Neuronal stem cell (in vitro differentiated cells): ENCODE results near the gene PPM1E. TPM values are rescaled to one million over a fixed set of nuclear protein-coding genes. Genes with fewer than 3 reads are reported as not detected.

Experiments used
- DNase-seq: peaks from one replicate; pipeline ENCODE4 v3.0.0-alpha.2; 2013; ENCODE audit warnings: low spot score
- H2AFZ ChIP-seq: one replicate; pipeline ENCODE4 v1.6.1; 2013; ENCODE audit warnings: mild to moderate bottlenecking, low read length, inconsistent platforms
- H2AK5ac ChIP-seq: 2 replicates; pipeline ENCODE4 v1.6.1; 2013; ENCODE audit warnings: low read depth, mild to moderate bottlenecking, inconsistent platforms, low read length, moderate library complexity, mixed read lengths
- H2BK120ac ChIP-seq: 2 replicates; pipeline ENCODE4 v1.6.1; 2013; ENCODE audit warnings: low read depth, mild to moderate bottlenecking, inconsistent platforms, low read length, moderate library complexity, mixed read lengths
- H2BK12ac ChIP-seq: one replicate; pipeline ENCODE4 v1.6.1; 2013; ENCODE audit warnings: low read length, inconsistent platforms
- H2BK15ac ChIP-seq: 2 replicates; pipeline ENCODE4 v1.6.1; 2013; ENCODE audit warnings: mild to moderate bottlenecking, low read length, inconsistent platforms, mixed read lengths
- H2BK5ac ChIP-seq: one replicate; pipeline ENCODE4 v1.6.1; 2013; ENCODE audit warnings: inconsistent platforms, mild to moderate bottlenecking, low read length, moderate library complexity
- H3K14ac ChIP-seq: one replicate; pipeline ENCODE4 v1.6.1; 2013; ENCODE audit warnings: low read length, inconsistent platforms
- H3K18ac ChIP-seq: 2 replicates; pipeline ENCODE4 v1.6.1; 2013; ENCODE audit warnings: low read length, inconsistent platforms
- H3K23ac ChIP-seq: 2 replicates; pipeline ENCODE4 v1.6.1; 2013; ENCODE audit warnings: low read depth, mild to moderate bottlenecking, mixed read lengths, low read length, inconsistent platforms; ENCODE audit not compliant: poor library complexity
- H3K27ac ChIP-seq: replicated peaks from 3 replicates; pipeline ENCODE4 v1.5.1; 2013; ENCODE audit warnings: low read length, inconsistent platforms
- H3K27me3 ChIP-seq, 3 experiments: 2 replicates each; pipeline ENCODE4 v1.6.1; 2013; ENCODE audit warnings: low read length in 3 of 3, mild to moderate bottlenecking in 2 of 3, inconsistent platforms in 1 of 3, low read depth in 1 of 3, mixed read lengths in 1 of 3, moderate library complexity in 1 of 3; ENCODE audit not compliant: control insufficient read depth in 3 of 3, insufficient read depth in 3 of 3
- H3K36me3 ChIP-seq, 2 donors: replicated peaks in 1 of 2; 2 replicates each; pipeline ENCODE4 v1.6.1; 2013; ENCODE audit warnings: low read length in 2 of 2; ENCODE audit not compliant: control insufficient read depth in 2 of 2, insufficient read depth in 2 of 2
- H3K4ac ChIP-seq: 2 replicates; pipeline ENCODE4 v1.6.1; 2013; ENCODE audit warnings: inconsistent platforms, mild to moderate bottlenecking, low read length, moderate library complexity
- H3K4me1 ChIP-seq, 2 donors: 1 replicate in 1 of 2; 2 replicates in 1 of 2; pipeline ENCODE4 v1.6.1; 2013; ENCODE audit warnings: low read length in 2 of 2, low read depth in 1 of 2; ENCODE audit not compliant: control insufficient read depth in 2 of 2, insufficient read depth in 1 of 2
- H3K4me2 ChIP-seq: one replicate; pipeline ENCODE4 v1.6.1; 2013; ENCODE audit warnings: mild to moderate bottlenecking, low read length, inconsistent platforms; ENCODE audit not compliant: insufficient read depth, poor library complexity, severe bottlenecking
- H3K4me3 ChIP-seq, 2 donors: 2 replicates each; pipeline ENCODE4 v1.5.1; 2013; ENCODE audit warnings: low read length in 2 of 2, mild to moderate bottlenecking in 2 of 2, inconsistent platforms in 1 of 2, moderate library complexity in 1 of 2
- H3K79me1 ChIP-seq: one replicate; pipeline ENCODE4 v1.6.1; 2013; ENCODE audit warnings: low read depth, mild to moderate bottlenecking, inconsistent platforms, low read length, moderate library complexity
- H3K9ac ChIP-seq: one replicate; pipeline ENCODE4 v1.6.1; 2013; ENCODE audit warnings: mild to moderate bottlenecking, low read depth, low read length, inconsistent platforms; ENCODE audit not compliant: poor library complexity
- H3K9me3 ChIP-seq, 2 donors: replicated peaks in 1 of 2; 2 replicates each; pipeline versions ENCODE3 to v1.6.1; 2013; ENCODE audit warnings: low read length in 2 of 2, mild to moderate bottlenecking in 2 of 2, inconsistent platforms in 1 of 2, low read depth in 1 of 2, mixed read lengths in 1 of 2, moderate library complexity in 1 of 2; ENCODE audit not compliant: control insufficient read depth in 2 of 2, insufficient read depth in 1 of 2
- H4K8ac ChIP-seq: one replicate; pipeline ENCODE4 v1.6.1; 2013; ENCODE audit warnings: low read depth, mild to moderate bottlenecking, inconsistent platforms, low read length, moderate library complexity
- H4K91ac ChIP-seq: one replicate; pipeline ENCODE4 v1.6.1; 2013; ENCODE audit warnings: low read length, low read depth, mild to moderate bottlenecking, inconsistent platforms; ENCODE audit not compliant: poor library complexity
- WGBS, 2 donors: extraction: QIAGEN DNeasy Blood & Tissue Kit; methylation state at CpG; one replicate each; pipeline ENCODE4 v1.1.7; 2013; ENCODE audit warnings: missing lambda C conversion rate in 2 of 2, mixed read lengths in 1 of 2; ENCODE audit not compliant: insufficient read length in 2 of 2, insufficient replicate concordance in 1 of 2; ENCODE audit errors: extremely low coverage in 2 of 2; 5-methylcytosine and 5-hydroxymethylcytosine counted together
- polyA plus RNA-seq, 2 experiments: library from polyadenylated mRNA; stranded (reverse); fragments of 200-250 nt; gene quantifications; one replicate each; pipeline ENCODE4 v1.2.3, GENCODE V29; 2013

PPM1E gene
- 6.2 TPM for polyA plus RNA-seq (2013, experiment 1 of 2)
- 6.5 TPM for polyA plus RNA-seq (2013, experiment 2 of 2)

DNA sequence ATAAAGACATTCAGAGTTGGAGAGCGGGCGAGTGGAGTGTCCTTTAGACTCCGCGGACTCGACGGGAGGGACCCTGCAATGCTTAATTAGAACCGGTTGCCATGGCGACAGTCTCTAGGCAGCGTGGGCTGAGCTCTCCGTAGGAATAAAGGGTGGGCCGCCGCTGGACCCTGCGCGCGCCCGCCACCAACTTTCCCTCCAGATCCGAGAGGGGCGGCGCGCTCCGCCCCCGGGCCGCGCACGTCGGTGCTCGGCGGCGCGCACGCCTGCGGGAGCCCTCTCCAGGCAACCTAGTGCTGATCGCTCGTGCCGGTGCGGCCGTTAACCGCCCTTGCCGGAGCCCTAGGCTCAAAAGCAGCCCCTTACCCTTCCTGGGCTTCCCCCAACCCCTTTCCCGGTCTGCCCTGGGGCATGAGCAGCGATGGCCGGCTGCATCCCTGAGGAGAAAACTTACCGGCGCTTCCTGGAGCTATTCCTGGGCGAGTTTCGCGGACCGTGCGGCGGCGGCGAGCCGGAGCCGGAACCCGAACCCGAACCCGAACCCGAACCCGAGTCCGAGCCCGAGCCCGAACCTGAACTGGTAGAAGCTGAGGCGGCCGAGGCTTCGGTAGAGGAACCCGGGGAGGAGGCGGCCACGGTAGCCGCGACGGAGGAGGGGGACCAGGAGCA, at the start of gene PPM1E:
Gene PPM1E (plus strand): TSS at position 278 of the 669 bp plus-strand sequence.
- Histone ChIP-seq H3K27ac (peak within 1 kb of the TSS; percentile 83), H2BK5ac (peak within 1 kb of the TSS; percentile 91), H2AFZ (peak within 1 kb of the TSS; percentile 97), H3K36me3 (no peaks in the 10 kb centered on the region), H3K27me3 (no peaks in the 10 kb centered on the region), H2AK5ac (peak within 1 kb of the TSS; percentile 10), H3K23ac (peak within 1 kb of the TSS; percentile 82), H3K4me3 (peak within 1 kb of the TSS; percentile 96), H3K9ac (peak within 1 kb of the TSS; percentile 94), H3K4me1 (peaks cover 0 to 2% of the 10 kb centered on the region in 2 donors), H3K4me2 (peak within 1 kb of the TSS; percentile 75), H3K14ac (peak within 1 kb of the TSS; percentile 65), H3K9me3 (no peaks in the 10 kb centered on the region), H4K91ac (no peak within 1 kb of the TSS), H2BK120ac (peak within 1 kb of the TSS; percentile 56), H2BK15ac (peak within 1 kb of the TSS; percentile 70), H2BK12ac (no peak within 1 kb of the TSS), H3K4ac (no peak within 1 kb of the TSS), H3K18ac (peak within 1 kb of the TSS; percentile 98), H3K79me1 (no peaks in the 10 kb centered on the region), H4K8ac (no peak within 1 kb of the TSS)
- no CpG with 5 or more reads among the region's 71 CpGs for WGBS, 2 donors
- peak; percentile 97 for DNase-seq

DNA sequence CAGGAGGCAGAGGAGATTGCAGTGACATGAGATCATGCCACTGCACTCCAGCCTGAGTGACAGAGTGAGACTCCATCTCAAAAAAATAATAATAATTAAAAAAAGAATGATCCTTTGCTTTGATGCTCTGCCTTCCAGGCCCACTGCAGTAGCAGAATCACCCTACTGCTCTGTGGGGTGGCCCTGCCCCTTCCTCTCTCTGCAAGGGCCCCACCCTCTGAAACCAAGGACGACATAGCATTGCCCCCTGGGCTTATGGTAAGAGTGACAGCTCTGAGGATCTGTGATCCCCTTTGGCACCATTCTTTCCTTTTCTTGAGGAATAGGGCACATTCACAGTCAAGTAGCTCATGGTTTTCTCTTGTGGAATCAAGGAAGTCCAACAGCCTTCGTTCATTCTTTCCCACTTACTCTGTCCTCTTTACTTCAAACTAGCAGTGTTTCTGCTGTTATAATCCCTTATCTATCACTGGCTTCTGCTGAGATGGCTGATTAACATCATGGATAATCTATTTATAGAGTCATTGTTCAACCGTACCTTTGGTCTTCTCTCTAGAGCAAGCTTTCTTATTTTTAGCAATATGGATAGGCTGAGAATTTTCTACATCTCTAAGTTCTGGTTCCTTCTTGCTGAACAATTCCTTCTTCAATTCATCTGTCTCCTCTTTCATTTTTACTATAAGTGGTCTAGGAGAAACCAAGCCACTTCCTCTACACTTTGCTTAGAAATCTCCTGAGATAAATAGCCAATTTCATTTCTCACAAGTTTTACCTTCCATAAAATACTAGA, 49.1 kb upstream of the PPM1E start:
- H3K27ac ChIP-seq = no peak overlapping the region
- no peak overlapping the region for H3K4ac ChIP-seq
- H3K4me1 ChIP-seq = no peaks in the 10 kb centered on the region
- no peak overlapping the region for H2BK5ac ChIP-seq
- no peak overlapping the region for H2BK120ac ChIP-seq
- H4K91ac ChIP-seq = no peak overlapping the region
- H2AFZ ChIP-seq = no peak overlapping the region
- H3K14ac ChIP-seq = no peak overlapping the region
- no peak for DNase-seq
- H3K79me1 ChIP-seq = no peaks in the 10 kb centered on the region
- peaks cover 0 to 71% of the 10 kb centered on the region in 2 donors for H3K36me3 ChIP-seq
- H3K4me3 ChIP-seq = no peak overlapping the region
- no CpG with 5 or more reads among the region's 3 CpGs for WGBS, 2 donors
- H3K18ac ChIP-seq = no peak overlapping the region
- H2BK15ac ChIP-seq = no peak overlapping the region
- H3K9ac ChIP-seq = no peak overlapping the region
- no peak overlapping the region for H2BK12ac ChIP-seq
- H3K9me3 ChIP-seq = no peaks in the 10 kb centered on the region
- H2AK5ac ChIP-seq = no peak overlapping the region
- H3K23ac ChIP-seq = no peak overlapping the region
- no peak overlapping the region for H4K8ac ChIP-seq
- no peaks in the 10 kb centered on the region for H3K27me3 ChIP-seq
- no peak overlapping the region for H3K4me2 ChIP-seq

DNA sequence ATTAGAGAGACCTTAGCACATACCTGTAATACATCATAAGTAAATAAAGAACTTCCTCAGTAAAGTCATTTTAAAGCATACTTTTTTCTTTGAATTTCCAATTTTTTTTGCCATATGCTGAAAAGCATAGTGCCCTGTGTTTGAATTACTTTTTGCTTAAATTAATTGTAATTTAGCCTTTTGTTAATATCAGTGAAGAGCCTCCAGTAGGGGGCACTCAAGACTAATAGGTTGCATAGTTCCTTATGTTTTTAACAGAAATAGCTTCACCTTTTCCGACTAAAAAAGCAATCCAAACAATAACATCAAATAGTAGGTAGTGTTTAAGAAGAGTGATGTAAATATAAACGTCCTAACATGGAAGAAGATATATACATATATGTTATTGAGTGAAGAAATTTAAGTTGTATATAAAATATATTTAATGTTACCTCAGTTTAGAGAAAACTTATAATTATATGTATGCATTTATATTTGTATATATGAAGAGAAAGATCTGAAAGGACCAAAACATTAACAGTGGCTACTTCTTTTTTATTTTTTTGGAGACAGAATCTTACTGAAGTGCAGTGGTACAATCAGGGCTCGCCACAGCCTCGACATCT, 44.6 kb upstream of the PPM1E start:
- Histone ChIP-seq H3K27ac (no peak overlapping the region), H3K4ac (no peak overlapping the region), H3K4me3 (no peak overlapping the region), H3K18ac (no peak overlapping the region), H4K91ac (no peak overlapping the region), H3K14ac (no peak overlapping the region), H3K9me3 (no peaks in the 10 kb centered on the region), H2BK5ac (no peak overlapping the region), H2AK5ac (no peak overlapping the region), H2BK15ac (no peak overlapping the region), H3K23ac (no peak overlapping the region), H4K8ac (no peak overlapping the region), H3K36me3 (peaks cover 0 to 61% of the 10 kb centered on the region in 2 donors), H3K4me1 (no peaks in the 10 kb centered on the region), H2AFZ (no peak overlapping the region), H2BK12ac (no peak overlapping the region), H3K79me1 (no peaks in the 10 kb centered on the region), H3K27me3 (no peaks in the 10 kb centered on the region), H3K4me2 (no peak overlapping the region), H3K9ac (no peak overlapping the region), H2BK120ac (no peak overlapping the region)
- no CpG with 5 or more reads among the region's 4 CpGs for WGBS, 2 donors
- peak; percentile 46 for DNase-seq

DNA sequence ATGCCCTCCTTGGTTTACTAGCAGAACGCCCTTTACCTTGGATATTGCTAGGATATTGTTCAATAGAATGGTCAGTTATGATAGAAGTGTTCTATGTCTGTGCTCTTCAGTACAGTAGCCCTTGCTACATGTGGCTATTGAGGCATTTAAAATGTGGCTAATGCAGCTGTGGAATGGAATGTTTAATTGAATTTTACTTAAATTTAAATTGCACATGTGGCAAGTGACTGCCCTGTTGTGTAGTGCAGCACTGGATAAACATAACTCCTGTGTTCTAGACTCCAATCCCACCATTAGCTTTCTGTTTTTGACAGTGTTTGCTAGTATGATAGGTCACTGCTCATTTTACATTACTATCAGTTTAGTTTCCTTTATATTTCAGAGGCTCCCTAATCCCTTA, 33.4 kb upstream of the PPM1E start:
- Histone ChIP-seq H3K27ac (no peak overlapping the region), H3K18ac (no peak overlapping the region), H2BK15ac (no peak overlapping the region), H3K14ac (no peak overlapping the region), H2AFZ (no peak overlapping the region), H2BK120ac (no peak overlapping the region), H3K4me3 (no peak overlapping the region), H3K23ac (no peak overlapping the region), H3K4me2 (no peak overlapping the region), H2BK5ac (no peak overlapping the region), H3K4ac (no peak overlapping the region), H3K4me1 (no peaks in the 10 kb centered on the region), H3K79me1 (no peaks in the 10 kb centered on the region), H2AK5ac (no peak overlapping the region), H2BK12ac (no peak overlapping the region), H3K9ac (no peak overlapping the region), H4K91ac (no peak overlapping the region), H3K36me3 (peaks cover 0 to 48% of the 10 kb centered on the region in 2 donors), H3K9me3 (no peaks in the 10 kb centered on the region), H4K8ac (no peak overlapping the region), H3K27me3 (no peaks in the 10 kb centered on the region)
- no CpG with 5 or more reads among the region's 1 CpG for WGBS, 2 donors
- DNase-seq = no peak
